ENCODE results near the gene LGALS13.

DNA sequence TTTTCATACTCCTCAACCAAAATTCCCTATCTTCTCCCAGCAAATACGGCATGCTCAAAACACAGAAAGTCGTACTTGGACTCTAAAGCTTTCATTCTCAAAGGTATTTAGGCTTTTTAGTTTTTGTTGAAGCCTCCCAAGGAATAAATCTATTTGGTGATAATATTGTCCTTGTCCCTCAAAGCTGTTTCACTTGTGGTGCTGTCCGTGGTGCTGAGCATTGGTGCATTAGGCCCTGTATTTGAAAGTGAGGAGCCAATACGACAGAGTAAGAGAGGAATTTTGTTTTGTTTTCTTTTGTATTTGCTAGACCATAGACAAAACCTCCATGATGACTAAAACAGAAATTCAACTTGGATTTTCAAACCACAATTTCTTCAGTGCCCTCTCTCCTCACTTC, 3.2 kb upstream of the LGALS13 start:
- TF ChIP-seq POLR2A (IDR thresholded peaks at IDR 0.05) = no peak
- TF ChIP-seq, protein P1, sequence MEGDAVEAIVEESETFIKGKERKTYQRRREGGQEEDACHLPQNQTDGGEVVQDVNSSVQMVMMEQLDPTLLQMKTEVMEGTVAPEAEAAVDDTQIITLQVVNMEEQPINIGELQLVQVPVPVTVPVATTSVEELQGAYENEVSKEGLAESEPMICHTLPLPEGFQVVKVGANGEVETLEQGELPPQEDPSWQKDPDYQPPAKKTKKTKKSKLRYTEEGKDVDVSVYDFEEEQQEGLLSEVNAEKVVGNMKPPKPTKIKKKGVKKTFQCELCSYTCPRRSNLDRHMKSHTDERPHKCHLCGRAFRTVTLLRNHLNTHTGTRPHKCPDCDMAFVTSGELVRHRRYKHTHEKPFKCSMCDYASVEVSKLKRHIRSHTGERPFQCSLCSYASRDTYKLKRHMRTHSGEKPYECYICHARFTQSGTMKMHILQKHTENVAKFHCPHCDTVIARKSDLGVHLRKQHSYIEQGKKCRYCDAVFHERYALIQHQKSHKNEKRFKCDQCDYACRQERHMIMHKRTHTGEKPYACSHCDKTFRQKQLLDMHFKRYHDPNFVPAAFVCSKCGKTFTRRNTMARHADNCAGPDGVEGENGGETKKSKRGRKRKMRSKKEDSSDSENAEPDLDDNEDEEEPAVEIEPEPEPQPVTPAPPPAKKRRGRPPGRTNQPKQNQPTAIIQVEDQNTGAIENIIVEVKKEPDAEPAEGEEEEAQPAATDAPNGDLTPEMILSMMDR (IDR thresholded peaks at IDR 0.05) = no peak
- no peak for TF ChIP-seq POLR2AphosphoS5 (IDR thresholded peaks at IDR 0.05)
